ENCODE measurements around the gene NLGN1. TPM values are rescaled to one million over a fixed set of nuclear protein-coding genes. Genes with fewer than 3 reads are reported as not detected.

The NLGN1 gene
- total and polyA plus RNA-seq, 5 donors from 2014 or later, result not detected

DNA sequence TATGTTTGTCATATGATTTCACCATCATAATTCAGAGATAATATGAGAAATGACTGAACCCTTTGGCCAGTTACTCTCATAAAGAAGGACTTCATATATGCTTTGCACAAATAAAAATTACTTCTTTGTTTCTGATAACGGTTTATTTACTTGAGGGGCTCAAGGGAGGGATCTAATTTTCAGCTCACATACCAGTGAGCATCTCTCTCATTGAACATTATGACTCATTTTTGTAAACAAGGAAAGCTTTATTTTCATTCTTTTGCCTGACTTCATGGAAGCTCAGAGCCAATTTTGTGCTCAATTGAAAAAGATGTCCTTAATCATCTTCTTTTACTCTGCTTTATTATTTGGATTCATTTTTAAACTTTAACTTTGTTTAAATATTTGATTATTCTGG is 5.8 kb downstream of the NLGN1 start:
- Mint-ChIP-seq H3K4me3 (no peak overlapping the region), H3K36me3 (no peaks in the 10 kb centered on the region), H3K27me3 (peaks cover 22% of the 10 kb centered on the region), H3K27ac (no peak overlapping the region), H3K9me3 (peaks cover 0 to 8% (median 3%) of the 10 kb centered on the region in 7 donors), H3K4me1 (peaks cover 0 to under 1% (median under 1%) of the 10 kb centered on the region in 4 donors)
- Histone ChIP-seq H3K4me3 (ENCODE audit: low read depth, low read length) (no peak overlapping the region), H3K36me3 (ENCODE audit: control insufficient read depth, insufficient read depth, low read length) (no peaks in the 10 kb centered on the region), H3K27me3 (ENCODE audit: control insufficient read depth, insufficient read depth, low read length) (peaks cover 8% of the 10 kb centered on the region), H3K4me1 (ENCODE audit: control insufficient read depth, insufficient read depth, low read length, poor library complexity, severe bottlenecking) (no peaks in the 10 kb centered on the region), H3K27ac (ENCODE audit: insufficient read depth, low read length, poor library complexity, severe bottlenecking) (no peak overlapping the region), H3K9me3 (ENCODE audit: control insufficient read depth in 2 of 2, low read length in 2 of 2) (no peaks in the 10 kb centered on the region)
- ATAC-seq (ENCODE audit: low read depth in 2 of 2), result no peak
- no peak for DNase-seq

GRCh38 chr3:173404156-173404555 is 6.6 kb downstream of the NLGN1 start:
- H3K27me3 Mint-ChIP-seq, result peaks cover 15% of the 10 kb centered on the region
- peaks cover 2% of the 10 kb centered on the region for H3K27me3 ChIP-seq (ENCODE audit: control insufficient read depth, insufficient read depth, low read length)
- H3K9me3 ChIP-seq (ENCODE audit: control insufficient read depth in 2 of 2, low read length in 2 of 2), result no peaks in the 10 kb centered on the region
- H3K4me1 Mint-ChIP-seq, result no peaks in the 10 kb centered on the region
- H3K4me3 ChIP-seq (ENCODE audit: low read depth, low read length), result no peak overlapping the region
- H3K36me3 ChIP-seq (ENCODE audit: control insufficient read depth, insufficient read depth, low read length), result no peaks in the 10 kb centered on the region
- ATAC-seq (ENCODE audit: low read depth in 2 of 2) (no peak), DNase-seq (no peak)
- H3K27ac Mint-ChIP-seq, result no peak overlapping the region
- H3K36me3 Mint-ChIP-seq, result no peaks in the 10 kb centered on the region
- no peaks in the 10 kb centered on the region for H3K4me1 ChIP-seq (ENCODE audit: control insufficient read depth, insufficient read depth, low read length, poor library complexity, severe bottlenecking)
- peaks cover 0 to 5% (median 3%) of the 10 kb centered on the region in 7 donors for H3K9me3 Mint-ChIP-seq
- H3K4me3 Mint-ChIP-seq, result no peak overlapping the region
- no peak overlapping the region for H3K27ac ChIP-seq (ENCODE audit: insufficient read depth, low read length, poor library complexity, severe bottlenecking)

DNA sequence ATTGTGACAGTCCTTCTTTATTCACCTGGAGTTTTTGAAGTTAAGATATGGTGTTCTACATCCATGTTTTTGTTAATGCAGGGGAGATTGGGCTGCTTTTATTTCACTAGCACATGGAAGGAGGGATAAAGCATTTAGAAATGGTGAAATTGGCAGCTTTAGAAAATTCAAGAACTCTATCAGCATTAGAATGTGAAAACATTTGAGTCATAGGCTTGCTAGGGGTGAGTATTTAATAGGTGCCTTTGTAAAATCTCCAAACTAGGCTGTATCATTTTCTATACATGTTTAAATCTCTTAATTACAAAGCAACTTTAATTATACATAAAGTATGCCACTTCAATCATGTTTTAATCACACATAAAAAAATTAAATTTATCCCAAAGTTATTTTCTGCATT is 12.9 kb downstream of the NLGN1 start:
- Histone ChIP-seq H3K9me3 (ENCODE audit: control insufficient read depth in 2 of 2, low read length in 2 of 2) (no peaks in the 10 kb centered on the region), H3K36me3 (ENCODE audit: control insufficient read depth, insufficient read depth, low read length) (no peaks in the 10 kb centered on the region), H3K4me1 (ENCODE audit: control insufficient read depth, insufficient read depth, low read length, poor library complexity, severe bottlenecking) (no peaks in the 10 kb centered on the region), H3K27ac (ENCODE audit: insufficient read depth, low read length, poor library complexity, severe bottlenecking) (no peak overlapping the region), H3K4me3 (ENCODE audit: low read depth, low read length) (no peak overlapping the region), H3K27me3 (ENCODE audit: control insufficient read depth, insufficient read depth, low read length) (no peaks in the 10 kb centered on the region)
- H3K27me3 Mint-ChIP-seq, result no peaks in the 10 kb centered on the region
- H3K4me3 Mint-ChIP-seq, result no peak overlapping the region
- DNase-seq, result no peak
- peaks cover 0 to 8% (median 0%) of the 10 kb centered on the region in 7 donors for H3K9me3 Mint-ChIP-seq
- no peaks in the 10 kb centered on the region for H3K36me3 Mint-ChIP-seq
- no peaks in the 10 kb centered on the region for H3K4me1 Mint-ChIP-seq
- no peak overlapping the region for H3K27ac Mint-ChIP-seq
- no peak for ATAC-seq (ENCODE audit: low read depth in 2 of 2)

GRCh38 chr3:173410849-173411248 is 13.3 kb downstream of the NLGN1 start:
- Histone ChIP-seq H3K36me3 (ENCODE audit: control insufficient read depth, insufficient read depth, low read length) (no peaks in the 10 kb centered on the region), H3K9me3 (ENCODE audit: control insufficient read depth in 2 of 2, low read length in 2 of 2) (no peaks in the 10 kb centered on the region), H3K4me1 (ENCODE audit: control insufficient read depth, insufficient read depth, low read length, poor library complexity, severe bottlenecking) (no peaks in the 10 kb centered on the region), H3K27me3 (ENCODE audit: control insufficient read depth, insufficient read depth, low read length) (no peaks in the 10 kb centered on the region), H3K27ac (ENCODE audit: insufficient read depth, low read length, poor library complexity, severe bottlenecking) (no peak overlapping the region), H3K4me3 (ENCODE audit: low read depth, low read length) (no peak overlapping the region)
- H3K4me3 Mint-ChIP-seq, result no peak overlapping the region
- H3K36me3 Mint-ChIP-seq, result no peaks in the 10 kb centered on the region
- peaks cover 0 to 8% (median 0%) of the 10 kb centered on the region in 7 donors for H3K9me3 Mint-ChIP-seq
- no peaks in the 10 kb centered on the region for H3K4me1 Mint-ChIP-seq
- no peaks in the 10 kb centered on the region for H3K27me3 Mint-ChIP-seq
- no peak for ATAC-seq (ENCODE audit: low read depth in 2 of 2)
- no peak for DNase-seq
- H3K27ac Mint-ChIP-seq, result no peak overlapping the region

- Histone ChIP-seq H3K27ac (ENCODE audit: insufficient read depth, low read length, poor library complexity, severe bottlenecking) (no peak overlapping the region), H3K36me3 (ENCODE audit: control insufficient read depth, insufficient read depth, low read length) (no peaks in the 10 kb centered on the region), H3K9me3 (ENCODE audit: control insufficient read depth in 2 of 2, low read length in 2 of 2) (no peaks in the 10 kb centered on the region), H3K4me3 (ENCODE audit: low read depth, low read length) (no peak overlapping the region), H3K4me1 (ENCODE audit: control insufficient read depth, insufficient read depth, low read length, poor library complexity, severe bottlenecking) (no peaks in the 10 kb centered on the region), H3K27me3 (ENCODE audit: control insufficient read depth, insufficient read depth, low read length) (no peaks in the 10 kb centered on the region)
- no peaks in the 10 kb centered on the region for H3K27me3 Mint-ChIP-seq
- ATAC-seq (ENCODE audit: low read depth in 2 of 2), result no peak
- H3K4me1 Mint-ChIP-seq, result no peaks in the 10 kb centered on the region
- H3K36me3 Mint-ChIP-seq, result no peaks in the 10 kb centered on the region
- H3K27ac Mint-ChIP-seq, result no peak overlapping the region
- no peak overlapping the region for H3K4me3 Mint-ChIP-seq
- peaks cover 0 to 8% (median 0%) of the 10 kb centered on the region in 7 donors for H3K9me3 Mint-ChIP-seq
- DNase-seq, result no peak
Measured at GRCh38 chr3:173411375-173411973, 13.9 kb downstream of the NLGN1 start.

DNA sequence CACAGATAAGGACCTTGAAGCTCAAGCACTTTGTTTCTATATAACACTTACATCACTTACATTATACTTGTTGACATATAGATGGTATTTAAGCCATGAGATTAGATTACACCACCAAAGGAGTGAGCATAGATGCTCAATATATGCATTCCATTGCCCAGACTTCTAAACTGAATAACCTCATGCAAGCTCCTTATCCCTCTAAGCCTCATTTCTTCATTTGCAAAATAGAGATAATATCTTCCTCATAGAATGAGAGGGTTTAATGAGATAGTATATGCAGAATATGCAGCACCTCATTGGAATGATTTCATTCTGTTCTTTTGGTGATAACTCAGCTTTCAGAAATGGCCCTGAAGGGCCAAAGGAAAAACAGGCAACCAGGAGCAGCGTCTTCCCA is 18.5 kb downstream of the NLGN1 start:
- no peaks in the 10 kb centered on the region for H3K36me3 Mint-ChIP-seq
- Histone ChIP-seq H3K9me3 (ENCODE audit: control insufficient read depth in 2 of 2, low read length in 2 of 2) (no peaks in the 10 kb centered on the region), H3K4me3 (ENCODE audit: low read depth, low read length) (no peak overlapping the region), H3K4me1 (ENCODE audit: control insufficient read depth, insufficient read depth, low read length, poor library complexity, severe bottlenecking) (no peaks in the 10 kb centered on the region), H3K27ac (ENCODE audit: insufficient read depth, low read length, poor library complexity, severe bottlenecking) (no peak overlapping the region), H3K36me3 (ENCODE audit: control insufficient read depth, insufficient read depth, low read length) (no peaks in the 10 kb centered on the region), H3K27me3 (ENCODE audit: control insufficient read depth, insufficient read depth, low read length) (no peaks in the 10 kb centered on the region)
- no peak overlapping the region for H3K4me3 Mint-ChIP-seq
- H3K27me3 Mint-ChIP-seq, result no peaks in the 10 kb centered on the region
- no peak overlapping the region for H3K27ac Mint-ChIP-seq
- H3K4me1 Mint-ChIP-seq, result no peaks in the 10 kb centered on the region
- DNase-seq, result no peak
- ATAC-seq (ENCODE audit: low read depth in 2 of 2), result no peak
- peaks cover 0 to 8% (median 2%) of the 10 kb centered on the region in 7 donors for H3K9me3 Mint-ChIP-seq

DNA sequence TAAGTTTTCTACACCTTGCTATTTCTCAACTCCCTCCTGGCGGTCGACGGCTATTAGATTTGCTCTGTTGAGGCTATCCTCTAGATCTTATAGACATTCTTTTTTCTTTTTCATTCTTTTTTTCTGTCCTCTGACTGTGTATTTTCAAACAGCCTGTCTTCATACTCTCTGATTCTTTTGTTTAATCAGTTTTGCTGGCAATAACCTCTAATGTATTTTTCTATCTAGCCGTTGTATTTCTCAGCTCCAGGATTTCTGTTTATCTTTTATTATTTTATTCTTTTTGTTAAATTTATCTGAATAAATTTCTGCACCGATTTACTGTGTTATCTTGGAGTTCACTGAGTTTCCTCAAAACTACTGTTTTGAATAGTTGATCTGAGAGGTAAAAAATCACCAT is 31.5 kb downstream of the NLGN1 start:
- ATAC-seq (ENCODE audit: low read depth in 2 of 2), result no peak
- Mint-ChIP-seq H3K4me3 (no peak overlapping the region), H3K27ac (no peak overlapping the region), H3K27me3 (no peaks in the 10 kb centered on the region), H3K36me3 (no peaks in the 10 kb centered on the region), H3K9me3 (peaks cover 0 to 41% (median 4%) of the 10 kb centered on the region in 7 donors), H3K4me1 (no peaks in the 10 kb centered on the region)
- DNase-seq, result no peak
- Histone ChIP-seq H3K27me3 (ENCODE audit: control insufficient read depth, insufficient read depth, low read length) (no peaks in the 10 kb centered on the region), H3K36me3 (ENCODE audit: control insufficient read depth, insufficient read depth, low read length) (no peaks in the 10 kb centered on the region), H3K4me1 (ENCODE audit: control insufficient read depth, insufficient read depth, low read length, poor library complexity, severe bottlenecking) (no peaks in the 10 kb centered on the region), H3K4me3 (ENCODE audit: low read depth, low read length) (no peak overlapping the region), H3K27ac (ENCODE audit: insufficient read depth, low read length, poor library complexity, severe bottlenecking) (no peak overlapping the region), H3K9me3 (ENCODE audit: control insufficient read depth in 2 of 2, low read length in 2 of 2) (peaks cover 0 to 9% of the 10 kb centered on the region in 2 experiments)

DNA sequence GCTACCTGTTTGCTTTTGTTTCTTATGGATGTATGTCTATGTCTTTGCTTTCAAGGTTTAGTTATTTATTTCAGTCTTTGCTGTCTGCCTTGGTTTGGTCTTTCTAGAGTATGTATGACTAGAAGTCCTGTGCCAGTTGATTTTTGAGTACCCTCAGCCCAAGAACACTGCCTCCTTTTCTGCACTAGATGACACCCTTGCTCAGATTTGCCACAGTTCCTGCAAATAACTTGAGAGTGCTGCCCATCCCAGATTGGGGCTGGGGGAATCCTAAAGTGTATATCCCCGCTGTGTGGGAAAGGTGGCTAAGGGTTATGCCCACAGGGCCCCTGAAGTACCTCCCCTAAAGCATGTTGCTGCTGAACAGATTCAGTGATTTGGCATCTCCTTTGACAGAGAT is 32.0 kb downstream of the NLGN1 start:
- Mint-ChIP-seq H3K9me3 (peaks cover 0 to 38% (median 4%) of the 10 kb centered on the region in 7 donors), H3K4me1 (no peaks in the 10 kb centered on the region), H3K27me3 (no peaks in the 10 kb centered on the region), H3K27ac (no peak overlapping the region), H3K4me3 (no peak overlapping the region), H3K36me3 (no peaks in the 10 kb centered on the region)
- H3K27ac ChIP-seq (ENCODE audit: insufficient read depth, low read length, poor library complexity, severe bottlenecking), result no peak overlapping the region
- peaks cover 0 to 9% of the 10 kb centered on the region in 2 experiments for H3K9me3 ChIP-seq (ENCODE audit: control insufficient read depth in 2 of 2, low read length in 2 of 2)
- H3K36me3 ChIP-seq (ENCODE audit: control insufficient read depth, insufficient read depth, low read length), result no peaks in the 10 kb centered on the region
- H3K4me1 ChIP-seq (ENCODE audit: control insufficient read depth, insufficient read depth, low read length, poor library complexity, severe bottlenecking), result no peaks in the 10 kb centered on the region
- no peaks in the 10 kb centered on the region for H3K27me3 ChIP-seq (ENCODE audit: control insufficient read depth, insufficient read depth, low read length)
- ATAC-seq (ENCODE audit: low read depth in 2 of 2) (no peak), DNase-seq (no peak)
- H3K4me3 ChIP-seq (ENCODE audit: low read depth, low read length), result no peak overlapping the region

Data from CD4-positive, CD25-positive, alpha-beta regulatory T cell (primary cell).